ENCODE results near the gene CDH26.
"Not testable (repeated sequence)": the region's sequence is repeated elsewhere in the genome, so short reads cannot be mapped to it uniquely, and the experiment has no call there.

Gene CDH26

GRCh38 chr20:60013296-60014139 is 55.3 kb downstream of the CDH26 start:
- no peak for DNase-seq (ENCODE audit: low read depth)

DNA sequence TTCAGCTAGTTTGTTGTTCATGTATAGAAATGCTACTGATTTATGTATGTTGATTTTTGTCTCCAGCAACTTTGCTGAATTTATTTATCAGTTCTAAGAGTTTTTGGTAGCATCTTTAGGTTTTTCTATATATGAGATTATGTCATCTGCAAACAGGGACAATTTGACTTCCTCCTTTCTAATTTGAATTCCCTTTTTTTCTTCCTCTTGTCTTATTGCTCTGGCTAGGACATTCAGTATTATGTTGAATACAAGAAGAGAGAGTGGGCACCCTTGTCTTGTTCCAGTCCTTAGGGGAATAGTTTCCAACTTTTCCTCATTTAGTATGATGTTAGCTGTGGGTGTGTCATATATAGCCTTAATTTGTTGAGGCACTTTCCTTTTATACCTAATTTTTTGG is 58.2 kb downstream of the CDH26 start:
- no peak for DNase-seq (ENCODE audit: low read depth)

- DNase-seq (ENCODE audit: low read depth) = no peak
These were observed 62.0 kb downstream of the CDH26 start for GRCh38 chr20:60020251-60020650.

DNA sequence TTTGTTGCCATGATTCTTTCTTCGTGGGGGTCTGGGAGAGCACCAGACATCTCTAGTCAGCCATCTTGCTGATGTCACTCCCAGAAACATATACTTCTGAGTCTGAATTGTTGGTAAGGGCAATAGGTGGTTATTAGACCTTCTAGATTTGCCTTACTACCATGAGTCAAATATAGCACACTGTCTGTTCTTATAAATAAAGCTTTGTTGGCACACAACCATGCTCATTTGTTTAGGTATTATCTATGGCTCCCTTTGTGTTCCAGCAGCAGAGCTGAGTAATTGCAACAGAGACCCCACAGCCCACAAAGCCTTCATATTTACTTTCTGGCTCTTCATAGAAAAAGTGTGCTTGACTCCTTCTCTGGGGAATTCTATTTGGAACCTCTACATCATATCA is 62.9 kb downstream of the CDH26 start:
- no peak for DNase-seq (ENCODE audit: low read depth)

DNA sequence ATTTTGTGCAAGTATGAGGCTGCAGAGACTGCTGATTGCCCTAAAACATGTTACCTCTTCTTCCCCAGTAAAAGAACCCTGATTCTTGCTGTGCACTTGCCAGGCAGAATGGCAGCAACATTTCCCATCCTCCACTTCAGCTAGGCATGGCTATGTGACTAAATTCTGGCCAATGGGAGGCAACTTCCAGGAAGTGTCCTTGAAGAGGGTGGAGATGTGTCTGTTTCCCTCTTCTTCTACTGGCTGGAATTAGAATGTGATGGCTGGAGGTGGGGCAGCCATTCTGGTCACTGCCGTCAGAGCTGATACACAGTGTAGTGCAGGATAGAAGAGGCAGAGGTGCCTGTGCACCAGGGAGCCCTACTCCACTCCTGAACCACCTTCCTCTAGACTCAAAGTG is 64.6 kb downstream of the CDH26 start:
- no peak for DNase-seq (ENCODE audit: low read depth)

DNA sequence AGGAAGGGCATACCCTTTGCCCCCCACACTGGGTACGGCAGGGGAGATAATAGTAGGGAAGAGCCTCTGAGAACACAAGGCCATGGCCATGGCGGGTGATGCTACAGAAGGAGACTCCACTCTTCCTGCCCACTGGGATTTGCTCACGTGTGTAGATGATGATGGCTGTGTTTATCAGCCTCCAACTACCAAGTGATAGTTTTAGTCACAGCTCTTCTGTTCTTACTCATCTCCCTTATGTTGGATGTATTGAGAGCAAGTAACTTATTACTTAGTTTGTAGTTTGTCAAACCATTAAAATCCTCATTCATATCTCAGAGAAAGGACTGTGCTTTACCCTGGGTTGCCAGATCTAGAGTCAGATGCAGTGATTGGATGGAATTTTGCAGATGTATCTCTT is 66.0 kb downstream of the CDH26 start:
- DNase-seq (ENCODE audit: low read depth) = no peak

DNA sequence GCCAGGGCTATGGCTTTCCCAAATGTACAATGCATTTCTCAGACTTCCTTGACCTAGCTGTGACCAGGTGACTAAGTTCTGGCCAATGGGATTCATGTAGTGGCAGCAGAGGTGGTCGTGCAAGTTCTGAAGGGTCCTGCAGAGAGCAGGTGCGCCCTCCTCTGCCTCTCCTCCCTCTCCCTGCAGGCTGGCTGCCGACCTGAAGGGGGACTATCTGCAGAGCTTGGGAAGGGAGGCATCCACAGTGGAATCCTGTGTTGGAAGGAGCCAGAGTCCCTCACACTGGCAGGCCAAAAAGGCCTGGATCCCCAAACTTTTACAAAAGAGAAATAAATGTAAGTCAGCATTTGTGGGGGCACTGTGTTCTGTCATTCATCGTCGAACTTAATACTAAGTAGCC is 66.6 kb downstream of the CDH26 start:
- no peak for DNase-seq (ENCODE audit: low read depth)

DNA sequence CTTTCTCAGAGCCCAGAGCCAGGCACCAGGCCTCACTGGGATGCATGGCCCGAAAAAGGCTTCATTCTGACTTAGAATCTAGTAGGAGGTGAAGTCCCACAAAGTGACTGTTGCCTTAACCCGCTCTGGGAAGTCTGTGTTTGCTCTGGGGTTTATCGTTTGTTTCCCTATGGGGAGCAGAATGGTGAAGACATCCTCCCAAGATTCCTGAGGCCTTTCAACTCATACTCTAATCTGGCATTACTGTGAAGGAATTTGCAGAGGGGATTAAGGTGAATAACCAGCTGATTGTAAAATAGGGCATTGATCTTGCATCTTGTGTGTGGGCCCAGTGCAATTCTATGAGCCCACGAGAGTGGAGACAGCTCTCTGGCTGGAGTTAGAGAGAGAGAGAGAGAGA is 67.8 kb downstream of the CDH26 start:
- no peak for DNase-seq (ENCODE audit: low read depth)

DNA sequence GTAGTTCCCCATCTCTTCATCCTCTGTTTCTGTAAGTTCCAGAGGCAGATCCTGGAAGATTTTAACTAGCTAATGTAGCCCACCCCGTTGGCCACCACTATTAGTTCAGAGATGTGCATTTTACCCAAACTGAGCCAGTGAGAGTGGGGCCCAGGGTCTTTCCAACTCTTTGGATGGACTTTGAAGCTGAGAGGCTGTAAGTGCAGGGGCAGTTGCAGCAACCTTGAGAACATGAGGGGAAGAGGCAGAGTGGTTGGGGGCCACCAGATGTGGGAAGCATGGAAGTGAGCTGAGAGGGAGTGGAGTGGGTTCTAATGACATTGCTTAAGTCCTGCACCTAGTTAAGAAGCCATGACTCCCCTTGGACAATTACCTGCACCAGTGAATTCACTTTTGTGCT is 72.2 kb downstream of the CDH26 start:
- no peak for DNase-seq (ENCODE audit: low read depth)

- no peak for DNase-seq (ENCODE audit: low read depth)
These were observed 72.9 kb downstream of the CDH26 start for GRCh38 chr20:60031107-60031506.

- DNase-seq (ENCODE audit: low read depth) = no peak
These were observed 76.2 kb downstream of the CDH26 start for GRCh38 chr20:60034231-60035110.

GRCh38 chr20:60035486-60035885 is 77.3 kb downstream of the CDH26 start:
- no peak for DNase-seq (ENCODE audit: low read depth)

DNA sequence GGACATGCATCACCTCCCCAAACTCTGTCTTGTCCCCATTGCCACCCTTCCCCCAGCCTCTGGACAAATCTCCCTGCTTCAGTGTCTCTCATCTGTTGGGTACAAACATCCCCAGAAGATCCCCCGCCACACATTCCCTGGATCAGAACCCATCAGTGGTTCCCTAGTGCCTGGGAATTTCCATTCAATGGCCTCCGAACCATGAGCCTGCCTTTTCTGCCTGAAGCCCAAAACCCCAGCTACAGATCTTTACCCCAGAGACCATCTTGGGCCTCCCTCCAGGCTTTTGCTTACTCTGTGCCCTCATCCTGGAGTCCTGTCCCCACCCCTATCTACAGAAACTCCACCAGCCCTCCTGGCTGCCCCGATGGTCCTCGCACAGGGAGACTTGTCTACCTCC is 78.1 kb downstream of the CDH26 start:
- no peak for DNase-seq (ENCODE audit: low read depth)

DNA sequence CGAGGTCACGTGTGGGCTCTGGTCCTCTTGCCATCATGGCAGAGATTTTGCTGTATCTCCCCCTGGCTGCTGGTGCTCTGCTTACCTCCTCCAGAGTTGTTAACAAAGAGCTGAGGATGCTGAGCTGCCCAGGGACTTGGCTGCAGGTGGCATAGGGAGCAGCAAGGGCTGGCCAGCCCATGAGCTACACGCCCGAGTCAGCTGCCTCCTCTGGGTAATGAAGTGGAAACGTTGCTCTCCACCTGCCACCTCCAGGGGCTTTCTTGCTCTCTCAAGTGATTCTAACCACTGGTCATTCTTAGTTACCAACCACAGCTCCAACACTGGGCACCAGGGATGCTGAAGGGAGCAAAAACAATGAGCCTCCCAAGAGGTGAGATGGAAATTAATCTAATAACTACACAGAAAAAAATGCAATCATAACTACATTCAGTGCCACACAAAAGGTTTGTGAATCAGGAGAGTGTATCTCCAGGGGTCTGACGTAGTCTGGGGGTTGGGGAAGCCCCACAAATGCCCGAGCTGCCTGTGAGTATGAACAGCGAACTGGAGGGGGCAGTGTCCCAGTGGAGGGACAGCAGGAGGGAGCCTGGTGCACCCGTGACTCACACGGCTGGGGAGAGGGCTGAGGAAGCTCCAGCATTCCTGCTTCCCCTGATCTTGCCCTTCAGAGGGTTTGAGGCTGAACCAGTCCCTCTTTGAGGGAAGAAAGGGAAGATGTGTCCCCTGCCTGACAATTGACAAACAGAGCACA is 78.7 kb downstream of the CDH26 start:
- DNase-seq (ENCODE audit: low read depth) = no peak

- no peak for DNase-seq (ENCODE audit: low read depth)
These were observed 80.3 kb downstream of the CDH26 start for GRCh38 chr20:60038400-60039008.

- DNase-seq (ENCODE audit: low read depth) = no peak
These were observed 81.3 kb downstream of the CDH26 start for GRCh38 chr20:60039526-60039925.

GRCh38 chr20:60040471-60041162 is 82.4 kb downstream of the CDH26 start:
- no peak for DNase-seq (ENCODE audit: low read depth)

GRCh38 chr20:60041436-60042165 is 83.4 kb downstream of the CDH26 start:
- DNase-seq (ENCODE audit: low read depth) = not testable (repeated sequence)

DNA sequence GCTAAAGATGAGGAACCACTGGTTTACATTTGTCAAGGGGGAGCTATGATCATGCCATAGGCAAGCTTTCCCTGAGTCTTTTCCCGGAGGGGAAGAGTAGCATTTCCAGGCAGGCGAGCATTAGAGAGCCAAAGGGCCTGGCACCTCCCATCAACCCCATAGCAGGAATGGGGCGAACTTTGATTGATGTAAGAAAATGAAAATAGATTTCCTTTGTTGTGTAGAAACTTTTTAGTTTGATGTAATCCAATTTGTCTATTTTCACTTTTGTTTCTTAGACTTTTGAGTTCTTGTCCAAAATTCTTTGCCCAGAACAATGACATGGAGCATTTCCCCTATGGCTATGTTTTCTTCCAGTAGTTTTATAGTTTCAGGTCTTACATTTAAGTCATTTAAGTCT is 85.2 kb downstream of the CDH26 start:
- no peak for DNase-seq (ENCODE audit: low read depth)

- DNase-seq (ENCODE audit: low read depth) = no peak
These were observed 87.8 kb downstream of the CDH26 start for GRCh38 chr20:60046011-60046413.

DNA sequence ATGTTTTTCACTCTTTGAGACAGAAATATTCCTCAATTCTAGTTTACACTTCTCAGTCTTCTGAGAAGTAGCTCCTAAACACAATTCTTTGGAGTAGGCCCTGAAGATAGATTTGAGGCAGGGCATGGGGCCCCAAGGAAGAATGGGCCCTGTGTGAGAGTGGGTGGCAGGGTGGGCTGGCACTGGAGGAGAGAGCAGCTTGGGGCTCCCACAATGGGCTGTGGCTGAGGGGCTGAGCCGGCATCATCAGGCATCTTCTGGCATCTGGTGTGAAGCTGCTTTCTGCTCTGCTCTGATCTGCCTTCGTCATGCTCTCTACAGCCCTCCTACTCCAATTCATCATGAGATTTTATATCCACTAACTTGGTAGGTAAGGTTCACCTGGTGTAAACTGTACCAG is 88.2 kb downstream of the CDH26 start:
- DNase-seq (ENCODE audit: low read depth) = no peak
